GM19238 (cell line): Measurements from ENCODE around the gene PRRX2.
"Not testable (repeated sequence)": the region's sequence is repeated elsewhere in the genome, so short reads cannot be mapped to it uniquely, and the experiment has no call there.

Experiments
- DNase-seq: peaks from one replicate; pipeline ENCODE4 v3.0.0; 2011; ENCODE audit warnings: low spot score; ENCODE audit not compliant: insufficient read length

The PRRX2 gene

GRCh38 chr9:129756191-129756590 lies 90.7 kb downstream of the PRRX2 start:
- DNase-seq, result no peak

- DNase-seq, result no peak
Measured at GRCh38 chr9:129757045-129757444, 91.6 kb downstream of the PRRX2 start.

GRCh38 chr9:129759319-129759718 lies 93.9 kb downstream of the PRRX2 start:
- DNase-seq, result no peak

GRCh38 chr9:129759804-129760502 lies 94.5 kb downstream of the PRRX2 start:
- no peak for DNase-seq

GRCh38 chr9:129760784-129761183 lies 95.3 kb downstream of the PRRX2 start:
- not testable (repeated sequence) for DNase-seq

- no peak for DNase-seq
Measured at GRCh38 chr9:129761293-129761900, 96.0 kb downstream of the PRRX2 start.

GRCh38 chr9:129761901-129762369 lies 96.5 kb downstream of the PRRX2 start:
- DNase-seq, result no peak

- not testable (repeated sequence) for DNase-seq
Measured at GRCh38 chr9:129762370-129762984, 97.0 kb downstream of the PRRX2 start.

- no peak for DNase-seq
Measured at GRCh38 chr9:129762985-129763926, 97.8 kb downstream of the PRRX2 start.

GRCh38 chr9:129765764-129766317 lies 100.4 kb downstream of the PRRX2 start:
- DNase-seq, result no peak

- no peak for DNase-seq
Measured at GRCh38 chr9:129768486-129768885, 103.0 kb downstream of the PRRX2 start.

- no peak for DNase-seq
Measured at GRCh38 chr9:129769669-129770068, 104.2 kb downstream of the PRRX2 start.

GRCh38 chr9:129770741-129771140 lies 105.3 kb downstream of the PRRX2 start:
- DNase-seq, result no peak
